OCI-LY7 (cell line): ENCODE data around the gene WASHC4. TPM values are rescaled to one million over a fixed set of nuclear protein-coding genes. Genes with fewer than 3 reads are reported as not detected.

Experiments
- BruUV-seq: library from RNA; stranded (reverse); fragments of 400-500 nt; replicated peaks from 2 replicates; lab custom pipeline; 2021; lab: Mats Ljungman, UMichigan
- CTCF ChIA-PET: fragments of 300-600 bp; sonication (Branson Sonifier 250); formaldehyde crosslinking; loops from one replicate; lab custom pipeline; 2022; ENCODE audit warnings: antibody characterized with exemption; ENCODE audit not compliant: unreplicated experiment; lab: Charles Lee
- POLR2A ChIA-PET: fragments of 300-600 bp; sonication (Branson Sonifier 250); formaldehyde crosslinking; loops from one replicate; lab custom pipeline; 2022; ENCODE audit warnings: antibody characterized with exemption; lab: Charles Lee
- DNase-seq: peaks from one replicate; pipeline ENCODE4 v3.0.0-alpha.2; 2015; ENCODE audit warnings: low spot score
- H2AFZ ChIP-seq: fragments of 200-600 bp; sonication (generic), shearing (Covaris generic); 2 replicates; pipeline ENCODE4 v1.6.1; 2014; ENCODE audit warnings: mild to moderate bottlenecking, antibody characterized with exemption, low read length, moderate library complexity
- H3K27ac ChIP-seq: fragments of 200-600 bp; sonication (generic); 2 replicates; pipeline ENCODE4 v1.5.1; 2014; ENCODE audit warnings: mixed run types, low read depth, mild to moderate bottlenecking, moderate library complexity, low read length, inconsistent platforms; ENCODE audit not compliant: poor library complexity, severe bottlenecking
- H3K36me3 ChIP-seq: fragments of 200-600 bp; sonication (generic); 2 replicates; pipeline ENCODE4 v1.6.1; 2014; ENCODE audit warnings: mild to moderate bottlenecking, antibody characterized with exemption, low read length, moderate library complexity, mixed read lengths; ENCODE audit not compliant: insufficient read depth
- H3K4me1 ChIP-seq: fragments of 200-600 bp; sonication (generic); 2 replicates; pipeline ENCODE4 v1.5.1; 2014; ENCODE audit warnings: mild to moderate bottlenecking, low read length; ENCODE audit not compliant: insufficient read depth, poor library complexity, severe bottlenecking
- H3K4me2 ChIP-seq: fragments of 200-600 bp; sonication (generic); 2 replicates; pipeline ENCODE4 v1.6.1; 2014; ENCODE audit warnings: mild to moderate bottlenecking, low read length
- H3K4me3 ChIP-seq: fragments of 200-600 bp; sonication (generic); 2 replicates; pipeline ENCODE4 v1.5.1; 2014; ENCODE audit warnings: mild to moderate bottlenecking, low read depth, low read length; ENCODE audit not compliant: poor library complexity, severe bottlenecking
- H3K79me2 ChIP-seq: fragments of 200-600 bp; sonication (generic); 2 replicates; pipeline ENCODE4 v1.6.1; 2016; ENCODE audit warnings: low read depth, mild to moderate bottlenecking, low read length, moderate library complexity, mixed read lengths; ENCODE audit not compliant: insufficient read depth
- H3K9me2 ChIP-seq: fragments of 200-600 bp; sonication (generic); 2 replicates; pipeline ENCODE4 v1.6.1; 2016; ENCODE audit warnings: mild to moderate bottlenecking, low read length, mixed read lengths; ENCODE audit not compliant: insufficient read depth
- H3K9me3 ChIP-seq: fragments of 200-600 bp; sonication (generic); 2 replicates; pipeline ENCODE4 v1.6.1; 2014; ENCODE audit warnings: mild to moderate bottlenecking, mixed run types, low read length, mixed read lengths
- H4K20me1 ChIP-seq: fragments of 200-600 bp; sonication (generic); 2 replicates; pipeline ENCODE4 v1.6.1; 2014; ENCODE audit warnings: mild to moderate bottlenecking, antibody characterized with exemption, low read length, moderate library complexity, mixed read lengths; ENCODE audit not compliant: insufficient read depth
- CTCF ChIP-seq: fragments of 200-600 bp; sonication (generic); conservative IDR thresholded peaks from 2 replicates; pipeline ENCODE4 v1.5.1; 2014; ENCODE audit warnings: mild to moderate bottlenecking, antibody characterized with exemption, low read length, moderate library complexity, mixed read lengths
- EZH2phosphoT487 ChIP-seq: fragments of 200-600 bp; sonication (generic); IDR thresholded peaks from 2 replicates; pipeline ENCODE4 v1.6.1; 2018; ENCODE audit warnings: low read depth, borderline replicate concordance, mild to moderate bottlenecking, mixed run types, antibody characterized with exemption, low read length, moderate library complexity, mixed read lengths
- intact Hi-C: fragments of 100-400 bp; cut with micrococcal nuclease; formaldehyde crosslinking; loops from one replicate; pipeline ENCODE4 v1.10.0; 2022; ENCODE audit not compliant: unreplicated experiment
- total RNA-seq, 2 experiments: library from RNA; depleted of rRNA in 1 of 2; stranded (reverse); fragments of >200 nt in 1 of 2; shearing (Covaris generic) in 1 of 2; gene quantifications; 2 replicates each; pipeline ENCODE4 v1.2.3, GENCODE V29; 2014 to 2022

WASHC4 gene
- total RNA-seq, 2 experiments from 2014 or later: 54.8 to 71.8 TPM

- no TSS peak for BruUV-seq
- intact Hi-C loops: no loop called here
Measured at GRCh38 chr12:105064564-105065178, 42.9 kb upstream of the WASHC4 start.

GRCh38 chr12:105067511-105068031 lies 40.0 kb upstream of the WASHC4 start:
- Histone ChIP-seq H4K20me1 (no peaks in the 10 kb centered on the region), H3K9me2 (no peaks in the 10 kb centered on the region), H3K79me2 (no peaks in the 10 kb centered on the region), H3K27ac (no peak overlapping the region), H3K9me3 (no peaks in the 10 kb centered on the region), H3K4me2 (no peak overlapping the region), H3K36me3 (no peaks in the 10 kb centered on the region), H3K4me1 (peaks cover 16% of the 10 kb centered on the region), H3K4me3 (no peak overlapping the region), H2AFZ (no peak overlapping the region)
- CTCF ChIA-PET: no interaction called here
- no TSS peak for BruUV-seq
- DNase-seq: no peak
- intact Hi-C loops: no loop called here
- TF ChIP-seq EZH2phosphoT487 (no peak), CTCF (no peak)
- POLR2A ChIA-PET: interaction anchor here (0.6 to 0.7 kb wide), 2 partner anchors 41 to 882 kb away, joined by 3 to 5 read pairs; no protein-coding TSS in a partner anchor

More at GRCh38 chr12:105064564-105065178, 42.9 kb upstream of the WASHC4 start:
- TF ChIP-seq CTCF (no peak), EZH2phosphoT487 (no peak)
- no peaks in the 10 kb centered on the region for H3K79me2 ChIP-seq
- DNase-seq: no peak
- H4K20me1 ChIP-seq: no peaks in the 10 kb centered on the region
- no peaks in the 10 kb centered on the region for H3K9me3 ChIP-seq
- POLR2A ChIA-PET: no interaction called here
- no peak overlapping the region for H2AFZ ChIP-seq
- no peaks in the 10 kb centered on the region for H3K36me3 ChIP-seq
- no peak overlapping the region for H3K27ac ChIP-seq
- H3K4me3 ChIP-seq: no peak overlapping the region
- H3K4me2 ChIP-seq: no peak overlapping the region
- no peaks in the 10 kb centered on the region for H3K9me2 ChIP-seq
- H3K4me1 ChIP-seq: peaks cover 3% of the 10 kb centered on the region
- CTCF ChIA-PET: no interaction called here

GRCh38 chr12:105069936-105070702 lies 37.4 kb upstream of the WASHC4 start:
- no peak overlapping the region for H3K4me2 ChIP-seq
- no peaks in the 10 kb centered on the region for H4K20me1 ChIP-seq
- no peaks in the 10 kb centered on the region for H3K79me2 ChIP-seq
- no peaks in the 10 kb centered on the region for H3K36me3 ChIP-seq
- intact Hi-C loops: no loop called here
- peaks cover 29% of the 10 kb centered on the region for H3K4me1 ChIP-seq
- no peaks in the 10 kb centered on the region for H3K9me3 ChIP-seq
- H3K9me2 ChIP-seq: no peaks in the 10 kb centered on the region
- CTCF ChIA-PET: no interaction called here
- H3K27ac ChIP-seq: no peak overlapping the region
- POLR2A ChIA-PET: interaction anchor here (0.7 to 1.8 kb wide), 6 partner anchors 9 to 38 kb away, joined by 3 to 14 read pairs (median 4); partner anchors contain the start of gene WASHC4
- no TSS peak for BruUV-seq
- peak overlapping the region; percentile 1; the same call in 1 of the 2 replicates for H2AFZ ChIP-seq
- TF ChIP-seq EZH2phosphoT487: no peak
- TF ChIP-seq CTCF: 0 out of 2 replicates have a peak, but pooled peaks have one; percentile 12
- H3K4me3 ChIP-seq: no peak overlapping the region
- DNase-seq: peak; percentile 26
